ENCODE data around the gene VSIG10L2.

GRCh38 chr11:125945797-125946520 lies at the start of gene VSIG10L2:
- TF ChIP-seq, protein P1, sequence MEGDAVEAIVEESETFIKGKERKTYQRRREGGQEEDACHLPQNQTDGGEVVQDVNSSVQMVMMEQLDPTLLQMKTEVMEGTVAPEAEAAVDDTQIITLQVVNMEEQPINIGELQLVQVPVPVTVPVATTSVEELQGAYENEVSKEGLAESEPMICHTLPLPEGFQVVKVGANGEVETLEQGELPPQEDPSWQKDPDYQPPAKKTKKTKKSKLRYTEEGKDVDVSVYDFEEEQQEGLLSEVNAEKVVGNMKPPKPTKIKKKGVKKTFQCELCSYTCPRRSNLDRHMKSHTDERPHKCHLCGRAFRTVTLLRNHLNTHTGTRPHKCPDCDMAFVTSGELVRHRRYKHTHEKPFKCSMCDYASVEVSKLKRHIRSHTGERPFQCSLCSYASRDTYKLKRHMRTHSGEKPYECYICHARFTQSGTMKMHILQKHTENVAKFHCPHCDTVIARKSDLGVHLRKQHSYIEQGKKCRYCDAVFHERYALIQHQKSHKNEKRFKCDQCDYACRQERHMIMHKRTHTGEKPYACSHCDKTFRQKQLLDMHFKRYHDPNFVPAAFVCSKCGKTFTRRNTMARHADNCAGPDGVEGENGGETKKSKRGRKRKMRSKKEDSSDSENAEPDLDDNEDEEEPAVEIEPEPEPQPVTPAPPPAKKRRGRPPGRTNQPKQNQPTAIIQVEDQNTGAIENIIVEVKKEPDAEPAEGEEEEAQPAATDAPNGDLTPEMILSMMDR (IDR thresholded peaks at IDR 0.05; ENCODE audit: insufficient read depth, low read length, poor library complexity, severe bottlenecking) = no peak
- TF ChIP-seq EZH2phosphoT487 (conservative IDR thresholded peaks at IDR 0.05; ENCODE audit: low read length) = no peak
